HepG2 (cell line): ENCODE measurements around the gene CPT1A. TPM values are rescaled to one million over a fixed set of nuclear protein-coding genes. Genes with fewer than 3 reads are reported as not detected.

Source experiments
- ATAC-seq: fragments of 200-7000 bp; cut with Tn5 transposase; 3 replicates; pipeline ENCODE4 v1.9.1; 2020; ENCODE audit warnings: mild to moderate bottlenecking, moderate library complexity
- BruUV-seq: library from RNA; stranded (reverse); fragments of 400-500 nt; replicated peaks from 2 replicates; lab custom pipeline; 2021; lab: Mats Ljungman, UMichigan
- CTCF ChIA-PET: fragments of 300-600 bp; formaldehyde crosslinking; extraction: SDS; loops from one replicate; lab custom pipeline; 2021; ENCODE audit warnings: low total read pairs, inconsistent platforms, low intra/inter-chr PET ratio; lab: Yijun Ruan, JAX
- POLR2A ChIA-PET: fragments of 350-600 bp; sonication (Branson Sonifier 250); formaldehyde crosslinking; loops from one replicate; lab custom pipeline; 2020; ENCODE audit warnings: antibody characterized with exemption, inconsistent platforms; lab: Yijun Ruan, JAX
- DNase-seq: peaks from one replicate; pipeline ENCODE4 v3.0.0-alpha.2; 2015; ENCODE audit warnings: low spot score
- FAIRE-seq: peaks from 3 replicates; lab custom pipeline; 2011; peaks lifted over from hg19 to GRCh38; lab: Jason Lieb, UNC
- H2AFZ ChIP-seq: one replicate; pipeline ENCODE4 v1.6.1; 2011; ENCODE audit warnings: low read length, inconsistent platforms
- H3K27ac ChIP-seq: fragments of 300-600 bp; 3 replicates; pipeline ENCODE4 v1.8.0; 2011; ENCODE audit warnings: mixed run types, mild to moderate bottlenecking, mixed read lengths, low read length, inconsistent platforms; ENCODE audit not compliant: insufficient read depth; ENCODE audit errors: extremely low read length
- H3K27me3 ChIP-seq, 2 experiments: fragments of 200-600 bp in 1 of 2; 2 replicates in 1 of 2; 3 replicates in 1 of 2; pipeline versions ENCODE4 v1.6.0 to v1.8.0; 2011; ENCODE audit warnings: low read length in 2 of 2, mild to moderate bottlenecking in 2 of 2, moderate library complexity in 2 of 2, inconsistent platforms in 1 of 2; ENCODE audit not compliant: insufficient read depth in 2 of 2, control insufficient read depth in 1 of 2
- H3K36me3 ChIP-seq, 2 experiments: fragments of 200-600 bp in 1 of 2; replicated peaks in 1 of 2; 2 replicates in 1 of 2; 3 replicates in 1 of 2; pipeline versions ENCODE4 v1.5.1 to v1.8.0; 2011; ENCODE audit warnings: low read length in 2 of 2, inconsistent platforms in 1 of 2; ENCODE audit not compliant: insufficient read depth in 2 of 2, control insufficient read depth in 1 of 2
- H3K4me1 ChIP-seq: 2 replicates; pipeline ENCODE4 v1.5.1; 2012; ENCODE audit warnings: low read length, inconsistent platforms; ENCODE audit not compliant: insufficient read depth
- H3K4me2 ChIP-seq: 2 replicates; pipeline ENCODE4 v1.6.0; 2011; ENCODE audit warnings: low read depth, low read length, inconsistent platforms
- H3K4me3 ChIP-seq, 3 experiments: fragments of 200-600 bp in 1 of 3; sonication (generic), shearing (Covaris generic) in 1 of 3; replicated peaks in 1 of 3; 2 replicates each; pipeline ENCODE4 v1.5.1; 2011 to 2016; ENCODE audit warnings: low read length in 3 of 3, inconsistent platforms in 2 of 3, low read depth in 2 of 3, mild to moderate bottlenecking in 2 of 3, control low read depth in 1 of 3, mixed read lengths in 1 of 3; ENCODE audit not compliant: insufficient read depth in 1 of 3
- H3K79me2 ChIP-seq: one replicate; pipeline ENCODE4 v1.6.1; 2011; ENCODE audit warnings: low read length, inconsistent platforms; ENCODE audit not compliant: insufficient read depth
- H3K9ac ChIP-seq: 2 replicates; pipeline ENCODE4 v1.6.0; 2011; ENCODE audit warnings: mild to moderate bottlenecking, low read depth, low read length, inconsistent platforms; ENCODE audit not compliant: insufficient read depth
- H3K9me3 ChIP-seq: 2 replicates; pipeline ENCODE4 v1.5.1; 2012; ENCODE audit warnings: mild to moderate bottlenecking, low read length
- H4K20me1 ChIP-seq: 2 replicates; pipeline ENCODE4 v1.6.0; 2011; ENCODE audit warnings: inconsistent platforms, mild to moderate bottlenecking, low read length, moderate library complexity; ENCODE audit not compliant: insufficient read depth
- CBFB ChIP-seq: sonication (generic); formaldehyde crosslinking; IDR thresholded peaks from 2 replicates; pipeline ENCODE4 v1.4.0; 2020; ENCODE audit warnings: missing genetic modification reagents
- CSRNP1 ChIP-seq: sonication (generic); formaldehyde crosslinking; IDR thresholded peaks from 2 replicates; pipeline ENCODE4 v1.8.1; 2023; ENCODE audit warnings: mild to moderate bottlenecking, missing genetic modification reagents
- DBP ChIP-seq: sonication (generic); formaldehyde crosslinking; IDR thresholded peaks from 2 replicates; pipeline ENCODE4 v1.4.0; 2020; ENCODE audit warnings: missing genetic modification reagents; ENCODE audit errors: not compliant biosample characterization
- FOXK1 ChIP-seq: sonication (generic); formaldehyde crosslinking; IDR thresholded peaks from 2 replicates; pipeline ENCODE4 v1.4.0; 2020; ENCODE audit warnings: low read depth, missing genetic modification reagents, borderline replicate concordance
- HMGA1 ChIP-seq: sonication (generic); formaldehyde crosslinking; conservative IDR thresholded peaks from 2 replicates; pipeline ENCODE4 v1.4.0; 2020; ENCODE audit warnings: missing genetic modification reagents
- HOXD1 ChIP-seq: sonication (generic); formaldehyde crosslinking; IDR thresholded peaks from 2 replicates; pipeline ENCODE4 v1.5.0; 2020; ENCODE audit warnings: missing genetic modification reagents
- KLF9 ChIP-seq: IDR thresholded peaks from 2 replicates; pipeline ENCODE4 v1.6.1; 2016; ENCODE audit warnings: low read depth
- MEIS1 ChIP-seq: sonication (generic); formaldehyde crosslinking; IDR thresholded peaks from 2 replicates; pipeline ENCODE4 v1.9.0; 2021; ENCODE audit warnings: mild to moderate bottlenecking, missing genetic modification reagents, moderate library complexity, borderline replicate concordance
- MEIS2 ChIP-seq: sonication (generic); formaldehyde crosslinking; IDR thresholded peaks from 2 replicates; pipeline ENCODE4 v1.9.0; 2021; ENCODE audit warnings: mild to moderate bottlenecking, missing genetic modification reagents
- NFE2L1 ChIP-seq: sonication (generic); formaldehyde crosslinking; IDR thresholded peaks from 2 replicates; pipeline ENCODE4 v1.4.0; 2020; ENCODE audit warnings: missing genetic modification reagents, mild to moderate bottlenecking, borderline replicate concordance
- NPAS2 ChIP-seq: sonication (generic); formaldehyde crosslinking; IDR thresholded peaks from 2 replicates; pipeline ENCODE4 v1.8.0; 2022; ENCODE audit warnings: mild to moderate bottlenecking, missing genetic modification reagents, borderline replicate concordance
- NR2F6 ChIP-seq, 2 experiments: IDR thresholded peaks; 2 replicates each; pipeline ENCODE4 v1.6.1; 2016; ENCODE audit warnings: antibody characterized with exemption in 1 of 2, mild to moderate bottlenecking in 1 of 2
- PBX2 ChIP-seq: IDR thresholded peaks from 2 replicates; pipeline ENCODE4 v1.6.1; 2016; ENCODE audit warnings: control low read depth
- RAD21 ChIP-seq: fragments of 450-650 bp; formaldehyde crosslinking; IDR thresholded peaks from 2 replicates; pipeline ENCODE4 v1.5.0; 2020; ENCODE audit warnings: mild to moderate bottlenecking
- SNAPC2 ChIP-seq: sonication (generic); formaldehyde crosslinking; IDR thresholded peaks from 2 replicates; pipeline ENCODE4 v1.8.1; 2022; ENCODE audit warnings: mild to moderate bottlenecking, missing genetic modification reagents
- ZEB1 ChIP-seq: IDR thresholded peaks from 2 replicates; pipeline ENCODE4 v1.6.1; 2012; ENCODE audit warnings: mild to moderate bottlenecking, low read depth, inconsistent platforms; ENCODE audit not compliant: insufficient replicate concordance
- ZNF275 ChIP-seq: sonication (generic); formaldehyde crosslinking; IDR thresholded peaks from 2 replicates; pipeline ENCODE4 v1.8.0; 2022; ENCODE audit warnings: missing genetic modification reagents, mild to moderate bottlenecking, inconsistent platforms, borderline replicate concordance
- ZNF510 ChIP-seq: sonication (generic); formaldehyde crosslinking; IDR thresholded peaks from 2 replicates; pipeline ENCODE4 v1.4.0; 2020; ENCODE audit warnings: low read depth, mild to moderate bottlenecking, missing genetic modification reagents
- WGBS: methylation state at CpG from one replicate; pipeline ENCODE4 v1.1.6; 2017; ENCODE audit warnings: low lambda C conversion rate; 5-methylcytosine and 5-hydroxymethylcytosine counted together
- in situ Hi-C: cut with HindIII; loops from 2 replicates; pipeline ENCODE4 v1.10.0; 2017; ENCODE audit warnings: low pct_unique_long_range_greater_than_20kb; ENCODE audit not compliant: extremely low pct_ligation_motif_present
- intact Hi-C: fragments of 100-400 bp; cut with micrococcal nuclease; formaldehyde crosslinking; loops from one replicate; pipeline ENCODE4 v1.10.0; 2022; ENCODE audit not compliant: unreplicated experiment
- polyA plus RNA-seq, 8 experiments: library from polyadenylated mRNA; depleted of rRNA in 3 of 8; stranded (reverse) in 7 of 8; unstranded in 1 of 8; fragments of >200 nt; fragmentation: Illumina TruSeq in 4 of 8; extraction: Trizol in 4 of 8; gene quantifications; 2 replicates each; pipeline versions ENCODE4 v1.2.1 to v1.2.3, GENCODE V29; 2011 to 2016; ENCODE audit warnings: low read depth in 4 of 8, missing spikeins in 1 of 8, mixed read lengths in 1 of 8; ENCODE audit not compliant: insufficient read depth in 1 of 8
- total RNA-seq, 5 experiments: library from RNA; depleted of rRNA; stranded (reverse); fragments of >200 nt; fragmentation: Illumina TruSeq; extraction: Trizol; gene quantifications; 2 replicates each; pipeline ENCODE4 v1.2.3, GENCODE V29; 2016; ENCODE audit warnings: low read depth in 1 of 5

The CPT1A gene
- total and polyA plus RNA-seq, 2 of the 13 experiments (the other 11 are each of a cell fraction or from before 2014, with no cell fraction given): 7.0 to 7.1 TPM

- Histone ChIP-seq H3K27me3 (no peaks in the 10 kb centered on the region), H3K4me3 (no peak overlapping the region), H3K4me2 (no peak overlapping the region), H3K27ac (no peak overlapping the region), H3K9me3 (no peaks in the 10 kb centered on the region), H3K4me1 (no peaks in the 10 kb centered on the region), H3K9ac (no peak overlapping the region), H2AFZ (no peak overlapping the region), H3K36me3 (no peaks in the 10 kb centered on the region), H3K79me2 (no peaks in the 10 kb centered on the region), H4K20me1 (peaks cover 12% of the 10 kb centered on the region; the same call in 1 of the 2 replicates)
- FAIRE-seq (no peak), ATAC-seq (no peak), DNase-seq (no peak)
- 71% methylated on average over 4 of the region's 4 CpGs for WGBS
- intact Hi-C loops (no loop called here), in situ Hi-C loops (no loop called here)
- TF ChIP-seq NFE2L1 (CRISPR knock-in tag): no peak
- TF ChIP-seq ZNF510: no peak
- TF ChIP-seq CSRNP1 (CRISPR knock-in tag): no peak
- no peak for TF ChIP-seq RAD21 (CRISPR knock-in tag)
- no peak for TF ChIP-seq MEIS1
- TF ChIP-seq MEIS2: no peak
- TF ChIP-seq ZNF275 (CRISPR knock-in tag): no peak
- TF ChIP-seq ZEB1: no peak
- no peak for TF ChIP-seq DBP
- no peak for TF ChIP-seq NPAS2 (CRISPR knock-in tag)
- no peak for TF ChIP-seq SNAPC2
- TF ChIP-seq PBX2 (CRISPR knock-in tag): no peak
- no peak for TF ChIP-seq FOXK1 (CRISPR knock-in tag)
- TF ChIP-seq HMGA1: no peak
- TF ChIP-seq CBFB (CRISPR knock-in tag): no peak
- TF ChIP-seq NR2F6 (IDR thresholded peaks at IDR 0.05): no peak
- TF ChIP-seq NR2F6 (CRISPR knock-in tag; IDR thresholded peaks at IDR 0.05): no peak
- TF ChIP-seq HOXD1 (CRISPR knock-in tag): no peak
- TF ChIP-seq KLF9 (CRISPR knock-in tag): no peak
- ChIA-PET POLR2A (no interaction called here), CTCF (no interaction called here)
- BruUV-seq: no TSS peak
Observed at GRCh38 chr11:68821670-68822069, 20.0 kb downstream of the CPT1A start.
